Liver (tissue), 9 donors: Measurements from ENCODE around the gene CCDC106. TPM values are rescaled to one million over a fixed set of nuclear protein-coding genes. Genes with fewer than 3 reads are reported as not detected.

Experiments used
- DNase-seq: peaks from one replicate; pipeline ENCODE4 v3.0.0-alpha.2; 2017; ENCODE audit warnings: low spot score
- H3K27ac ChIP-seq, 2 donors: one replicate each; pipeline ENCODE4 v1.7.0; 2013; ENCODE audit warnings: inconsistent platforms in 2 of 2, low read length in 2 of 2, control low read depth in 1 of 2, low read depth in 1 of 2, mild to moderate bottlenecking in 1 of 2
- H3K27me3 ChIP-seq, 4 donors: one replicate each; pipeline versions ENCODE4 v1.6.1 to v1.7.0; 2013; ENCODE audit warnings: low read length in 3 of 4, inconsistent platforms in 1 of 4, mild to moderate bottlenecking in 1 of 4, moderate library complexity in 1 of 4; ENCODE audit not compliant: control insufficient read depth in 4 of 4, insufficient read depth in 4 of 4
- H3K36me3 ChIP-seq, 4 donors: one replicate each; pipeline versions ENCODE4 v1.6.1 to v1.7.0; 2013; ENCODE audit warnings: low read length in 3 of 4, mild to moderate bottlenecking in 3 of 4, low read depth in 1 of 4, moderate library complexity in 1 of 4; ENCODE audit not compliant: control insufficient read depth in 4 of 4, insufficient read depth in 3 of 4
- H3K4me1 ChIP-seq, 4 donors: one replicate each; pipeline versions ENCODE4 v1.6.1 to v1.7.0; 2013; ENCODE audit warnings: low read length in 3 of 4, mild to moderate bottlenecking in 3 of 4, moderate library complexity in 1 of 4; ENCODE audit not compliant: control insufficient read depth in 4 of 4, insufficient read depth in 4 of 4
- H3K4me3 ChIP-seq, 3 donors: one replicate each; pipeline versions ENCODE4 v1.6.1 to v1.7.0; 2013; ENCODE audit warnings: low read length in 3 of 3, control low read depth in 1 of 3, low read depth in 1 of 3, mild to moderate bottlenecking in 1 of 3
- H3K9ac ChIP-seq, 2 donors: one replicate each; pipeline ENCODE4 v1.7.0; 2013; ENCODE audit warnings: low read length in 2 of 2, mild to moderate bottlenecking in 2 of 2, moderate library complexity in 2 of 2, control low read depth in 1 of 2, low read depth in 1 of 2
- H3K9me3 ChIP-seq, 4 donors: one replicate each; pipeline versions ENCODE4 v1.6.1 to v1.7.0; 2013; ENCODE audit warnings: low read length in 3 of 4; ENCODE audit not compliant: control insufficient read depth in 4 of 4
- CTCF ChIP-seq: fragments of 150-350 bp; IDR thresholded peaks from 2 replicates; pipeline ENCODE4 v1.5.1; 2017; ENCODE audit warnings: improper control_type of control experiment, low read depth, low read length; ENCODE audit not compliant: missing input control
- EGR1 ChIP-seq, 2 donors: IDR thresholded peaks; 2 replicates each; pipeline ENCODE4 v1.6.1; 2016 to 2018; ENCODE audit warnings: antibody characterized with exemption in 2 of 2, low read depth in 2 of 2
- FOXA2 ChIP-seq: IDR thresholded peaks from 2 replicates; pipeline ENCODE4 v1.6.1; 2016; ENCODE audit warnings: antibody characterized with exemption
- GABPA ChIP-seq, 2 donors: IDR thresholded peaks in 1 of 2; conservative IDR thresholded peaks in 1 of 2; 2 replicates each; pipeline ENCODE4 v1.6.1; 2016; ENCODE audit warnings: antibody characterized with exemption in 2 of 2, mild to moderate bottlenecking in 1 of 2, moderate library complexity in 1 of 2
- JUND ChIP-seq, 2 donors: IDR thresholded peaks; 2 replicates each; pipeline ENCODE4 v1.6.1; 2016; ENCODE audit warnings: antibody characterized with exemption in 2 of 2
- REST ChIP-seq: IDR thresholded peaks from 2 replicates; pipeline ENCODE4 v1.6.1; 2016; ENCODE audit warnings: antibody characterized with exemption, mild to moderate bottlenecking
- RXRA ChIP-seq, 2 donors: IDR thresholded peaks; 2 replicates each; pipeline ENCODE4 v1.6.1; 2017 to 2018; ENCODE audit warnings: antibody characterized with exemption in 2 of 2, mild to moderate bottlenecking in 1 of 2
- YY1 ChIP-seq: IDR thresholded peaks from 2 replicates; pipeline ENCODE4 v1.6.1; 2016; ENCODE audit warnings: antibody characterized with exemption, mild to moderate bottlenecking
- ZBTB33 ChIP-seq: IDR thresholded peaks from 2 replicates; pipeline ENCODE4 v1.6.1; 2016; ENCODE audit warnings: antibody characterized with exemption
- WGBS: extraction: QIAGEN DNeasy Blood & Tissue Kit; methylation state at CpG from one replicate; pipeline ENCODE4 v1.1.7; 2013; 5-methylcytosine and 5-hydroxymethylcytosine counted together
- polyA plus RNA-seq, 2 donors: library from polyadenylated mRNA; stranded (reverse) in 1 of 2; unstranded in 1 of 2; fragments of 200-250 nt in 1 of 2; fragments of >200 nt in 1 of 2; fragmentation: Nextera tagmentation in 1 of 2; extraction: Ambion mirVana in 1 of 2; gene quantifications; one replicate each; pipeline versions ENCODE4 v1.2.1 to v1.2.3, GENCODE V29; 2013 to 2015
- total RNA-seq, 2 donors: library from RNA; depleted of rRNA; stranded (reverse); fragments of >200 nt; gene quantifications; one replicate each; pipeline ENCODE4 v1.2.3, GENCODE V29; 2014
- donor health status: healthy.
- donor health status: healthy.
- donor health status: healthy.
- donor health status: healthy.
- donor health status: healthy.

Gene CCDC106
- total and polyA plus RNA-seq, 4 donors: 3.6 to 13.5 (median 5.9) TPM

- no peak overlapping the region for H3K27ac ChIP-seq
- no peaks in the 10 kb centered on the region for H3K27me3 ChIP-seq
- TF ChIP-seq CTCF (no peak), EGR1 (IDR thresholded peaks at IDR 0.05; ENCODE audit: low read depth in 2 of 2) (no peak), ZBTB33 (no peak), GABPA (IDR thresholded peaks at IDR 0.05 in 1 of 2, conservative IDR thresholded peaks at IDR 0.05 in 1 of 2) (no peak)
- H3K36me3 ChIP-seq: peaks cover 14 to 76% (median 27%) of the 10 kb centered on the region in 4 donors
- H3K9ac ChIP-seq: no peak overlapping the region
- no peak for DNase-seq
- H3K9me3 ChIP-seq: no peaks in the 10 kb centered on the region
- peaks cover 0 to 20% (median 15%) of the 10 kb centered on the region in 4 donors for H3K4me1 ChIP-seq
- no peak overlapping the region for H3K4me3 ChIP-seq
- WGBS: 94% methylated on average over 35 of the region's 35 CpGs
Observed at GRCh38 chr19:55689411-55690108, 41.5 kb downstream of the CCDC106 start.

GRCh38 chr19:55690109-55690768, 42.2 kb downstream of the CCDC106 start:
- Histone ChIP-seq H3K27ac (no peak overlapping the region), H3K36me3 (peaks cover 19 to 82% (median 29%) of the 10 kb centered on the region in 4 donors), H3K4me3 (no peak overlapping the region), H3K27me3 (no peaks in the 10 kb centered on the region), H3K4me1 (peaks cover 0 to 13% (median 8%) of the 10 kb centered on the region in 4 donors), H3K9ac (no peak overlapping the region), H3K9me3 (no peaks in the 10 kb centered on the region)
- no peak for DNase-seq
- WGBS: 94% methylated on average over 25 of the region's 25 CpGs
- TF ChIP-seq REST: no peak
- TF ChIP-seq YY1: no peak
- no peak for TF ChIP-seq JUND (IDR thresholded peaks at IDR 0.05)
- no peak for TF ChIP-seq FOXA2
- TF ChIP-seq RXRA (IDR thresholded peaks at IDR 0.05): no peak
